ENCODE data around the gene MRPL2. TPM values are rescaled to one million over a fixed set of nuclear protein-coding genes. Genes with fewer than 3 reads are reported as not detected.

MRPL2 gene
- polyA plus RNA-seq, 1 donor (not counting 4 experiments of a cell fraction or from before 2014, with no cell fraction given): 27.4 TPM

DNA sequence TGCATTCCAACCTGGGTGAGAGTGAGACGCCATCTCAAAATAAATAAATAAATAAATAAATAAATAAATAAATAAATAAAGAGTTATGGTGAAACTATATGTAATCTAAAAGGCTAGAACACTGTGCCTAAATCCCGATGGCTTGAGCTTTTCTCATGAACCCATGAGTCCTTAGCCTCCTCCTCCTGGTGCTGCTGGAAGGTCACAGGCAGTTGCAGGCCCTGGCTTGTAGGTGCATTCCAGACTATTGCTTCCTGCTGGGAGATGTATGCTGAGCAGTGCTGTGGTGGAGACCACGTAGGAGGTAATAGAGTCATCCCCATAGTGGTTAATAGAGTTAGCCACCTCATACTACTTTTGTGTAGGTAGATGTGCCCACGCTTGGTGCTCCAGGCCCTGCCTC, 29.4 kb upstream of the MRPL2 start:
- H3K27ac ChIP-seq (ENCODE audit: control insufficient read depth, insufficient read depth, low read length): peak overlapping the region; percentile 82
- peak; percentile 88 for FAIRE-seq
- dilution Hi-C loops (cut with MboI; ENCODE audit: extremely low pct_ligation_motif_present, low sequenced_read_pairs): no loop called here
- H2AFZ ChIP-seq (ENCODE audit: control insufficient read depth, low read length): no peak overlapping the region
- peak overlapping the region; percentile 39 for H3K4me2 ChIP-seq (ENCODE audit: control insufficient read depth, extremely low read depth, insufficient read depth, low read depth, low read length)
- H3K27me3 ChIP-seq (ENCODE audit: control insufficient read depth, extremely low read depth, insufficient read depth, low read length): no peaks in the 10 kb centered on the region
- H3K79me2 ChIP-seq (ENCODE audit: control insufficient read depth, insufficient read depth, low read length): peaks cover 91% of the 10 kb centered on the region
- H3K9me3 ChIP-seq (ENCODE audit: control insufficient read depth, low read depth, low read length): no peaks in the 10 kb centered on the region
- TF ChIP-seq, protein P1, sequence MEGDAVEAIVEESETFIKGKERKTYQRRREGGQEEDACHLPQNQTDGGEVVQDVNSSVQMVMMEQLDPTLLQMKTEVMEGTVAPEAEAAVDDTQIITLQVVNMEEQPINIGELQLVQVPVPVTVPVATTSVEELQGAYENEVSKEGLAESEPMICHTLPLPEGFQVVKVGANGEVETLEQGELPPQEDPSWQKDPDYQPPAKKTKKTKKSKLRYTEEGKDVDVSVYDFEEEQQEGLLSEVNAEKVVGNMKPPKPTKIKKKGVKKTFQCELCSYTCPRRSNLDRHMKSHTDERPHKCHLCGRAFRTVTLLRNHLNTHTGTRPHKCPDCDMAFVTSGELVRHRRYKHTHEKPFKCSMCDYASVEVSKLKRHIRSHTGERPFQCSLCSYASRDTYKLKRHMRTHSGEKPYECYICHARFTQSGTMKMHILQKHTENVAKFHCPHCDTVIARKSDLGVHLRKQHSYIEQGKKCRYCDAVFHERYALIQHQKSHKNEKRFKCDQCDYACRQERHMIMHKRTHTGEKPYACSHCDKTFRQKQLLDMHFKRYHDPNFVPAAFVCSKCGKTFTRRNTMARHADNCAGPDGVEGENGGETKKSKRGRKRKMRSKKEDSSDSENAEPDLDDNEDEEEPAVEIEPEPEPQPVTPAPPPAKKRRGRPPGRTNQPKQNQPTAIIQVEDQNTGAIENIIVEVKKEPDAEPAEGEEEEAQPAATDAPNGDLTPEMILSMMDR (optimal IDR thresholded peaks at IDR 0.05 in 1 of 3, IDR thresholded peaks at IDR 0.05 in 1 of 3, conservative IDR thresholded peaks at IDR 0.05 in 1 of 3; ENCODE audit: extremely low read depth in 1 of 3, insufficient read depth in 2 of 3, low read length in 3 of 3): no peak
- no peak for TF ChIP-seq EZH2 (IDR thresholded peaks at IDR 0.05; ENCODE audit: low read length)
- peak overlapping the region; percentile 61 for H3K9ac ChIP-seq (ENCODE audit: control insufficient read depth, extremely low read depth, insufficient read depth, low read length)
- no peaks in the 10 kb centered on the region for H4K20me1 ChIP-seq (ENCODE audit: control insufficient read depth, extremely low read depth, insufficient read depth, low read length)
- no peak overlapping the region for H3K4me3 ChIP-seq (ENCODE audit: control insufficient read depth in 2 of 3, extremely low read depth in 1 of 3, insufficient read depth in 2 of 3, low read depth in 1 of 3, low read length in 3 of 3)
- H3K36me3 ChIP-seq (ENCODE audit: control insufficient read depth in 2 of 2, extremely low read depth in 1 of 2, insufficient read depth in 2 of 2, low read length in 2 of 2): no peaks in the 10 kb centered on the region
- peaks cover 54% of the 10 kb centered on the region for H3K4me1 ChIP-seq (ENCODE audit: control insufficient read depth, extremely low read depth, insufficient read depth, low read length)
- peak; percentile 78 for DNase-seq (ENCODE audit: low read depth, low spot score)
- H3K9me1 ChIP-seq (ENCODE audit: control insufficient read depth, extremely low read depth, insufficient read depth, low read length): no peaks in the 10 kb centered on the region

DNA sequence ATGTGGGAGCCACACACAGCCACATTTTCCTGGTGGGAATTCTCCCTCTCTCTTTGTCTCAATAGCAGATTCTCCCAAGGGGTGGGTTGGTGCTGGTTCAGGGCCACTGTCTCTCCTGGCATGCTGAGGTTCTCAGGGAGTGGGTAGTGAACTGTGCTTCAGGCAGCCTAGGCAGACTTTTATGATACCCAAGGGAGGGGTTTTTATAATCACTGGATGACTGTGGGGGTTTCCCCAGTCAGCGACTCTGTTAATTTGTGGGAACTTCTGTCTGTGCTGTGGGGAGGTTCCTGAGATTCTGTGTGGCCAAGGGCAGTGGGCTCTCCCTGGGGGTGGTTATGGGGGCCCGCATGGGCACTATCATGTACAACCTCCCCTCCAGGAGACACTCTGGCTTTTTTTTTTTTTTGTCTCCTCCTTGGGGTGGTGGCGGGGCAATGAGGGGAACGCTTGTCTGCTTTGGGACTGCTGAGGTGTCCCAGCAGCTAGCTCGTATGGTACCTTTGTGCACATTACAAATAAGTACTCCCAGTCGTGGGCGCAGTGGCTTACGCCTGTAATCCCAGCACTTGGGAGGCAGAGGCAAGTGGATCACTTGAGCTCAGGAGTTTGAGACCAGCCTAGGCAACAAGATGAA, 26.9 kb upstream of the MRPL2 start:
- no peak overlapping the region for H3K27ac ChIP-seq (ENCODE audit: control insufficient read depth, insufficient read depth, low read length)
- H2AFZ ChIP-seq (ENCODE audit: control insufficient read depth, low read length): no peak overlapping the region
- no peak overlapping the region for H3K4me2 ChIP-seq (ENCODE audit: control insufficient read depth, extremely low read depth, insufficient read depth, low read depth, low read length)
- peaks cover 39% of the 10 kb centered on the region for H3K4me1 ChIP-seq (ENCODE audit: control insufficient read depth, extremely low read depth, insufficient read depth, low read length)
- TF ChIP-seq EZH2 (IDR thresholded peaks at IDR 0.05; ENCODE audit: low read length): no peak
- TF ChIP-seq, protein P1 (optimal IDR thresholded peaks at IDR 0.05 in 1 of 3, IDR thresholded peaks at IDR 0.05 in 1 of 3, conservative IDR thresholded peaks at IDR 0.05 in 1 of 3; ENCODE audit: extremely low read depth in 1 of 3, insufficient read depth in 2 of 3, low read length in 3 of 3): no peak
- no peak for DNase-seq (ENCODE audit: low read depth, low spot score)
- peaks cover 91% of the 10 kb centered on the region for H3K79me2 ChIP-seq (ENCODE audit: control insufficient read depth, insufficient read depth, low read length)
- no peaks in the 10 kb centered on the region for H3K27me3 ChIP-seq (ENCODE audit: control insufficient read depth, extremely low read depth, insufficient read depth, low read length)
- H3K4me3 ChIP-seq (ENCODE audit: control insufficient read depth in 2 of 3, extremely low read depth in 1 of 3, insufficient read depth in 2 of 3, low read depth in 1 of 3, low read length in 3 of 3): no peak overlapping the region
- H3K36me3 ChIP-seq (ENCODE audit: control insufficient read depth in 2 of 2, extremely low read depth in 1 of 2, insufficient read depth in 2 of 2, low read length in 2 of 2): no peaks in the 10 kb centered on the region
- no peak for FAIRE-seq
- no peaks in the 10 kb centered on the region for H3K9me3 ChIP-seq (ENCODE audit: control insufficient read depth, low read depth, low read length)
- H3K9me1 ChIP-seq (ENCODE audit: control insufficient read depth, extremely low read depth, insufficient read depth, low read length): no peaks in the 10 kb centered on the region
- no peak overlapping the region for H3K9ac ChIP-seq (ENCODE audit: control insufficient read depth, extremely low read depth, insufficient read depth, low read length)
- H4K20me1 ChIP-seq (ENCODE audit: control insufficient read depth, extremely low read depth, insufficient read depth, low read length): no peaks in the 10 kb centered on the region
- dilution Hi-C loops (cut with MboI; ENCODE audit: extremely low pct_ligation_motif_present, low sequenced_read_pairs): no loop called here
